Activated naive CD8-positive, alpha-beta T cell treated with anti-CD3 and anti-CD28 coated beads for 36 hours (primary cell): ENCODE results near the gene GAB4. TPM values are rescaled to one million over a fixed set of nuclear protein-coding genes. Genes with fewer than 3 reads are reported as not detected.
"Not testable (repeated sequence)": the region's sequence is repeated elsewhere in the genome, so short reads cannot be mapped to it uniquely, and the experiment has no call there.

Experiments
- DNase-seq: peaks from one replicate; pipeline ENCODE4 v3.0.0; 2021
- H3K27ac Mint-ChIP-seq: one replicate; pipeline ENCODE4 v1.8.0; 2022; ENCODE audit warnings: mild to moderate bottlenecking, moderate library complexity, mixed read lengths
- H3K27me3 Mint-ChIP-seq: one replicate; pipeline ENCODE4 v1.8.0; 2022; ENCODE audit warnings: mild to moderate bottlenecking, mixed read lengths
- H3K36me3 Mint-ChIP-seq: one replicate; pipeline ENCODE4 v1.8.0; 2021; ENCODE audit warnings: mild to moderate bottlenecking, mixed read lengths
- H3K4me1 Mint-ChIP-seq: one replicate; pipeline ENCODE4 v1.8.0; 2021; ENCODE audit warnings: mixed read lengths
- H3K4me3 Mint-ChIP-seq: one replicate; pipeline ENCODE4 v1.8.0; 2022; ENCODE audit warnings: mild to moderate bottlenecking, moderate library complexity, mixed read lengths
- H3K9me3 Mint-ChIP-seq: one replicate; pipeline ENCODE4 v1.8.0; 2022; ENCODE audit warnings: mixed read lengths
- total RNA-seq, 2 experiments: library from RNA; stranded (reverse); gene quantifications; one replicate each; pipeline ENCODE4 v1.2.3, GENCODE V29; 2021

The GAB4 gene, protein sequence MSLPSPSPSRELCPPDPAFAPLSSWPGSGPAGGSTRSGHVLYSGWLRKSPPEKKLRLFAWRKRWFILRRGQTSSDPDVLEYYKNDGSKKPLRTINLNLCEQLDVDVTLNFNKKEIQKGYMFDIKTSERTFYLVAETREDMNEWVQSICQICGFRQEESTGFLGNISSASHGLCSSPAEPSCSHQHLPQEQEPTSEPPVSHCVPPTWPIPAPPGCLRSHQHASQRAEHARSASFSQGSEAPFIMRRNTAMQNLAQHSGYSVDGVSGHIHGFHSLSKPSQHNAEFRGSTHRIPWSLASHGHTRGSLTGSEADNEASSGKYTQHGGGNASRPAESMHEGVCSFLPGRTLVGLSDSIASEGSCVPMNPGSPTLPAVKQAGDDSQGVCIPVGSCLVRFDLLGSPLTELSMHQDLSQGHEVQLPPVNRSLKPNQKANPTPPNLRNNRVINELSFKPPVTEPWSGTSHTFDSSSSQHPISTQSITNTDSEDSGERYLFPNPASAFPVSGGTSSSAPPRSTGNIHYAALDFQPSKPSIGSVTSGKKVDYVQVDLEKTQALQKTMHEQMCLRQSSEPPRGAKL
- under 1 TPM; 0.14 to 0.16 TPM for total RNA-seq

DNA sequence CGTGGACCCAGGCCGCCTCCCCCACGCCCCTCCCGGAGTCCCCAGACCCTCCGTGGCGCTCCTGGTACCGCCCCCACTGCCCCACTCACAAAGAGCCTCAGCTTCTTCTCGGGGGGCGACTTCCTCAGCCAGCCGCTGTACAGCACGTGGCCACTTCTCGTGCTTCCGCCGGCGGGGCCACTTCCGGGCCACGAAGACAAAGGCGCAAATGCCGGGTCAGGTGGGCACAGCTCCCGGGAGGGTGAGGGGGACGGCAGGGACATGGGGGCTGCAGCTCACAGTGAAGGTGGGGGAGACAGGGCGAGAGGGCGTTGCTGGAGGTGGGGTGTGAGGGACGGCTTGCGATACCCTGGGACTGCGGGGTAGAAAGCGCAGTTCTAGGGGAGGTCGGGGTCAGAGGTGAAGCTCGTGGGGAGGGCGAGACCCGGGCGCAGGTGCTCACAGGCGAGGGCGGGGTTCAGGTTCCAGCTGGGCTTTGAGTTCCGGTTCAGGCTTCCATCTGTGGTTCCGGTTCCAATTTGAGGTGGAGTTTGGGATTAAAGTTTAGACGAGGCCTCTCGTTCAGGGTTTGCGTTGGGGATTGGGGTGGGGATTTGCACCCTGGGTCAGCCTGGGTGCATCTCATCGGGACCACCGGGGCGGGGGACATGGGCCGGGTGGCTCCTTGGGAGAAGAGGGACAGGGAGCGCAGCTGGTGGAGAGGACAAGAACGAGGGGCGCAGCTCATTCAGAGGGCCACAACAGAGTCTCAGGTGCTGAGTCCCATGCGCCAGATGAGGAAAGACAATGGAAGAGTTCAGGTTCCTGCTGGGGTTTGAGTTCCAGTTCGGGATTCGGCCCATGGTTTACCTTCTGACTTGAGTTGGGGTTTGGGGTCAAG, at the start of gene GAB4:
TSS of gene GAB4 (minus strand) at position 371 of the 880 bp plus-strand sequence. CDS start at position 263, 108 bp downstream.
- DNase-seq = no peak

DNA sequence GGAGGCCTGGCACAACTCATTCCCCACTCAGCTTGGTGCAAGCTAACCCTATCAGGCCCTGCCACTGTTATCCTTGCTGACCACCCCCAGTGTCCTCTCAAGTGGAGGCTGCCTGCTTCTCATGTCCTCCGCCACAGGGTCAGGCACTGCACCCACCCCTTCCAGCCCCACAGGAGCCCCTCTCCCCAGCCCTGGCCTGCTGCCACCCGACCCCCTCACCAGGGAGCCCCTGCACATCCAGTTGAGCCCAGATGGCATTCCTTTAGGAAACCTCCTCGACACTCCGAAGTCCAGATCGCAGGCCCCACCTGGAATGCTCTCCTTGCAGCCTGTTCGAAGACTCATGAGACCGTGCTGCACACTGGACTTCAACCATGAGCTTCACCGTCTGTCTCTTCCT, 48.8 kb upstream of the GAB4 start:
- no peak overlapping the region for H3K27ac Mint-ChIP-seq
- no peaks in the 10 kb centered on the region for H3K36me3 Mint-ChIP-seq
- DNase-seq = no peak
- H3K27me3 Mint-ChIP-seq = peaks cover 4% of the 10 kb centered on the region
- no peak overlapping the region for H3K4me3 Mint-ChIP-seq
- peaks cover 4% of the 10 kb centered on the region for H3K4me1 Mint-ChIP-seq
- no peaks in the 10 kb centered on the region for H3K9me3 Mint-ChIP-seq

More for the DNA sequence above, at the start of gene GAB4:
- Mint-ChIP-seq H3K4me3 (no peak within 1 kb of the TSS), H3K27ac (no peak within 1 kb of the TSS), H3K4me1 (peaks cover 2% of the 10 kb centered on the region), H3K9me3 (peaks cover 23% of the 10 kb centered on the region), H3K36me3 (peaks cover 16% of the 10 kb centered on the region), H3K27me3 (peaks cover 61% of the 10 kb centered on the region)

- H3K27me3 Mint-ChIP-seq = peaks cover 4% of the 10 kb centered on the region
- no peaks in the 10 kb centered on the region for H3K36me3 Mint-ChIP-seq
- H3K4me3 Mint-ChIP-seq = no peak overlapping the region
- H3K4me1 Mint-ChIP-seq = peaks cover 4% of the 10 kb centered on the region
- no peaks in the 10 kb centered on the region for H3K9me3 Mint-ChIP-seq
- H3K27ac Mint-ChIP-seq = no peak overlapping the region
- no peak for DNase-seq
Measured at GRCh38 chr22:17056058-17056457, 48.0 kb upstream of the GAB4 start.

- Mint-ChIP-seq H3K9me3 (no peaks in the 10 kb centered on the region), H3K27me3 (no peaks in the 10 kb centered on the region), H3K27ac (no peak overlapping the region), H3K4me1 (peaks cover 9% of the 10 kb centered on the region), H3K4me3 (no peak overlapping the region), H3K36me3 (peaks cover 3% of the 10 kb centered on the region)
- DNase-seq = no peak
Measured at GRCh38 chr22:17047656-17048055, 39.6 kb upstream of the GAB4 start.

- Mint-ChIP-seq H3K4me3 (no peak overlapping the region), H3K27me3 (no peaks in the 10 kb centered on the region), H3K4me1 (peaks cover 9% of the 10 kb centered on the region), H3K9me3 (no peaks in the 10 kb centered on the region), H3K36me3 (peaks cover 3% of the 10 kb centered on the region), H3K27ac (no peak overlapping the region)
- DNase-seq = no peak
Measured at GRCh38 chr22:17046566-17047348, 38.7 kb upstream of the GAB4 start.

DNA sequence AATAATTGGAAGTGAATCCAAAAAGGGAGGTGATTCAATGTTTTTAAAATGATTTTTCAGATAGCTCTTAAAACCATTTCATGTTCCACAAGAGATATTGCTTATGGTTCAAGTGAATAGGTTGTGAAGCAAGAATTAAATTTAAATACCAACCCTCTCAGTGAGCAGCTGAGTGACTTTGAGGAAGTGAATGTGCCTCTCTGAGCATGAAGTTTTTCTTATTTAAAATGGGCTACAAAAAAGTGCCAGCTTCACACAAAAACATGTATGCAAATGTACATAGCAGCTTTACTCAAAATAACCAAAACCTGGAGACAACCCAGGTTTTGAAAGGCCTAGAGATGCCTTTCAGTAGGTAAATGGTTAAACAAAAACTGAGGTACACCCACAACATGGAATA, 35.5 kb upstream of the GAB4 start:
- H3K27ac Mint-ChIP-seq = no peak overlapping the region
- no peak for DNase-seq
- H3K4me3 Mint-ChIP-seq = no peak overlapping the region
- H3K9me3 Mint-ChIP-seq = no peaks in the 10 kb centered on the region
- H3K4me1 Mint-ChIP-seq = peaks cover 5% of the 10 kb centered on the region
- peaks cover under 1% of the 10 kb centered on the region for H3K36me3 Mint-ChIP-seq
- H3K27me3 Mint-ChIP-seq = no peaks in the 10 kb centered on the region

GRCh38 chr22:17036842-17037711, 29.1 kb upstream of the GAB4 start:
- peak; percentile 5 for DNase-seq
- not testable (repeated sequence) for H3K36me3 Mint-ChIP-seq, H3K9me3 Mint-ChIP-seq, H3K27ac Mint-ChIP-seq, H3K4me1 Mint-ChIP-seq
- Mint-ChIP-seq H3K4me3 (peak overlapping the region; percentile 77), H3K27me3 (peaks cover 18% of the 10 kb centered on the region)

DNA sequence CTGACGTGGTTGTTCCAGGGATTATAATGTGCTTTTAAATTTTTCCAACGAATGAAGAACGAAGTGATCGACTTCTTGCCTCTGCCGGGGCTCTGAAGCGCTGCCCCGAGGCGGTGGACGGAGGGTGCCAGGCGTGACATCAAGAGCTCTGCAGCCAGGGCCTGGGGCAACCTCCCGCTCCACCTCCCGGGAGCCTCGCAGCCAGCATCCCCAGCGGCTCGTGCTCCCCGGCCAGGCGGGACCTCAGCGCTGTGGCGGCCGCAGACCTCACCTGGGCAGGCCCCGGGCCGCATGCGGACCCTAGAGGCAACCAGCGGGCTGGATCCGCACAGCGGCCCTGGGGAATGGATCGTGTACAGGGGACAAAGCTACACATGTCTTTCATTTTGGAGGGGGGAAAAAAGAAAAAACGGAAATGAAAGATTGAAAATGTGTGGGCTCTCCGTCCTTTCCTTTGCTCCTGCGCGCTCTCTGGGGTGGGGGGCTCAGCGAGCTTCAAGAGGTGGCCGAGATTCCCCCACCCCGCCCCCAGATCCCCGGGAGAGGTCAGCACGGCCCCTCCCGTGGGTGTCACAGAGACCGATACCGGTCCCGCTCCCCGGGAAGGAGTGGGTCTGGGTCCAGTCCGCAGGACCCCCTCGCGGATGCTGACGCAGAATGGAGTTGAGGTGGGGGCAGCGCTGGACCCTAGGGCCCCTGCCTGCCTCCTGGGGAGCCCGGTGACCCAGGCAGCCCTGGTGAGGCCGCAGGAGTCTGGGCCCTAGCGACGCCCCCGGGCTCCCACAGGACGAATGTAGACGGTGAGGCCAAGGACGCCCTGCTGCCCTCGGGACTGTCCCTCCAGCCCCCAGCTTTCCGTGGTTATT, 28.2 kb upstream of the GAB4 start:
- H3K27ac Mint-ChIP-seq = peak overlapping the region; percentile 75

GRCh38 chr22:17035246-17035645, 27.2 kb upstream of the GAB4 start:
- Mint-ChIP-seq H3K9me3 (peaks cover 3% of the 10 kb centered on the region), H3K27me3 (peaks cover 18% of the 10 kb centered on the region), H3K27ac (no peak overlapping the region), H3K36me3 (no peaks in the 10 kb centered on the region), H3K4me3 (peak overlapping the region; percentile 16), H3K4me1 (peaks cover 8% of the 10 kb centered on the region)
- no peak for DNase-seq

More for the DNA sequence above, 28.2 kb upstream of the GAB4 start:
- peak; percentile 15 for DNase-seq
- H3K9me3 Mint-ChIP-seq, H3K36me3 Mint-ChIP-seq, H3K4me1 Mint-ChIP-seq: not testable (repeated sequence)
- Mint-ChIP-seq H3K27me3 (peaks cover 18% of the 10 kb centered on the region), H3K4me3 (peak overlapping the region; percentile 70)

DNA sequence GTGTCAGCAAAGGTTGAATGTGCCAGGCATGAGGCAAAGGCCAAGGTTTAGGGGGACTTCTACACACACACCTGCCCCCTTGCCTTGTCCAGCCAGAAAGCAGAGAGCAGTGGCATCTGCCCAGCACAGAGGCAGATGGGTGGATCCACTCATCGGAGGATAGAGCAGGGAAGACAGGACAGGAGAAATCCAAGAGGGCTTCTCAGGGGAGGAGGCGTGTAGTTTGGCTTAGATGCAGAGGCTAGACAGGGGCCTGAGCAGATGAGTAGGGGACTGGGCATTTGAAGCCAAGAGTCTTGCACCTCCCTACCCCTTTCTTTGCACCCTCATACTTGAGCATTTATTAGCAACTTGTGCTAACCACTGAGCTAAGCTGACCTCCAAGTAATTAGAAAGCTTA, 26.5 kb upstream of the GAB4 start:
- not testable (repeated sequence) for DNase-seq, H3K9me3 Mint-ChIP-seq, H3K4me1 Mint-ChIP-seq, H3K4me3 Mint-ChIP-seq, H3K27ac Mint-ChIP-seq, H3K36me3 Mint-ChIP-seq
- peaks cover 18% of the 10 kb centered on the region for H3K27me3 Mint-ChIP-seq

- peaks cover 24% of the 10 kb centered on the region for H3K27me3 Mint-ChIP-seq
- not testable (repeated sequence) for DNase-seq, H3K36me3 Mint-ChIP-seq, H3K9me3 Mint-ChIP-seq, H3K4me3 Mint-ChIP-seq, H3K27ac Mint-ChIP-seq, H3K4me1 Mint-ChIP-seq
Measured at GRCh38 chr22:17032277-17032676, 24.3 kb upstream of the GAB4 start.

DNA sequence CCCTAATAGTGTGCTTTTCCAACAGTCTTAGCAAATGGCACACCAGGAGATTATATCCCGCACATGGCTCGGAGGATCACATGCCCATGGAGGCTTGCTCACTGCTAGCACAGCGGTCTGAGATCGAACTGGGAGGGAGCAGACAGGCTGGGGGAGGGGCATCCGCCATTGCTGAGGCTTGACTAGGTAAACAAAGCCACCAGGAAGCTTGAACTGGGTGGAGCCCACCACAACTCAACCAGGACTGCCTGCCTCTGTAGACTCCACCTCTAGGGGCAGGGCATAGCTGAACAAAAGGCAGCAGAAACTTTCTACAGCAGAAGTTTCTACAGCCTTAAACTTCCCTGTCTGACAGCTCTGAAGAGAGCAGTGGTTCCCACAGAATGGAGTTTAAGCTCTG, 16.4 kb upstream of the GAB4 start:
- H3K27ac Mint-ChIP-seq, H3K9me3 Mint-ChIP-seq, H3K4me1 Mint-ChIP-seq, H3K36me3 Mint-ChIP-seq, H3K4me3 Mint-ChIP-seq, DNase-seq: not testable (repeated sequence)
- peaks cover 31% of the 10 kb centered on the region for H3K27me3 Mint-ChIP-seq

DNA sequence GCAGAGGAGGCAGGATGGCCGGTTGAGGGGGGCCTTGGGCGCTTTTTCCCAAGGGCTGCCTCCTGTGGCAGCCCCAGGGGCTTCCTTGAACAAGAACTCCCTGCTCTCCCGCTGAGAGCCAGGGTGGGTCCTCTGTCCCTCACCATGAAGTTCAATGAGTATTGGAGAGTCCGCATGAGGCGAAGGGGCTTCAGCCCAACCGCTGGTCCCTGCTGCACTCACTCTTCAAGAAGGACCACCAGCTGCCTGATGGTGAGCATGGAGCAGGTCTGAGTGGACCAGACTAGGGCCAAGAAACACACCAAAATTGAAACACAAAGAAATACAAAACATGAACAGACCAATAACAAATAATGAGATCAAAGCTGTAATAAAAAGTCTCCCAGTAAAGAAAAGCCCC, 7.5 kb upstream of the GAB4 start:
- peaks cover 38% of the 10 kb centered on the region for H3K27me3 Mint-ChIP-seq
- H3K9me3 Mint-ChIP-seq, H3K4me1 Mint-ChIP-seq, DNase-seq, H3K4me3 Mint-ChIP-seq, H3K36me3 Mint-ChIP-seq, H3K27ac Mint-ChIP-seq: not testable (repeated sequence)
